SK-N-SH treated with all-trans-retinoic acid at 6 μM for 48 hours (cell line): Measurements from ENCODE around the gene PCDHGB6.
"Not testable (repeated sequence)": the region's sequence is repeated elsewhere in the genome, so short reads cannot be mapped to it uniquely, and the experiment has no call there.

Source experiments
- ATAC-seq: fragments of 200-7000 bp; cut with Tn5 transposase; 3 replicates; pipeline ENCODE4 v1.9.1; 2020; ENCODE audit warnings: mild to moderate bottlenecking, moderate library complexity
- ARNTL ChIP-seq: fragments of 450-650 bp; formaldehyde crosslinking; IDR thresholded peaks from 2 replicates; pipeline ENCODE4 v1.5.0; 2020; ENCODE audit warnings: low read depth, mild to moderate bottlenecking, moderate library complexity, borderline replicate concordance
- BACH2 ChIP-seq: fragments of 250-450 bp; sonication (Bioruptor Pico); IDR thresholded peaks from 2 replicates; pipeline ENCODE4 v1.9.0; 2021; ENCODE audit warnings: mild to moderate bottlenecking, borderline replicate concordance
- CSDC2 ChIP-seq: fragments of 250-450 bp; sonication (Bioruptor Pico); IDR thresholded peaks from 2 replicates; pipeline ENCODE4 v1.5.0; 2020; ENCODE audit warnings: mild to moderate bottlenecking, moderate library complexity
- ESRRG ChIP-seq: fragments of 250-450 bp; sonication (Bioruptor Pico); IDR thresholded peaks from 2 replicates; pipeline ENCODE4 v1.6.1; 2021; ENCODE audit warnings: mild to moderate bottlenecking
- GLIS3 ChIP-seq: fragments of 250-450 bp; sonication (Bioruptor Pico); IDR thresholded peaks from 2 replicates; pipeline ENCODE4 v1.5.0; 2020; ENCODE audit warnings: mild to moderate bottlenecking, moderate library complexity
- ISL1 ChIP-seq: fragments of 250-450 bp; sonication (Bioruptor Pico); IDR thresholded peaks from 2 replicates; pipeline ENCODE4 v2.1.2; 2022; ENCODE audit warnings: mild to moderate bottlenecking, moderate library complexity
- PPARA ChIP-seq: fragments of 250-450 bp; sonication (Bioruptor Pico); IDR thresholded peaks from 2 replicates; pipeline ENCODE4 v1.5.0; 2020; ENCODE audit warnings: mild to moderate bottlenecking, borderline replicate concordance
- RARB ChIP-seq: fragments of 250-450 bp; sonication (Bioruptor Pico); IDR thresholded peaks from 2 replicates; pipeline ENCODE4 v1.8.0; 2021; ENCODE audit warnings: mild to moderate bottlenecking, moderate library complexity
- SNAI2 ChIP-seq: fragments of 250-450 bp; sonication (Bioruptor Pico); IDR thresholded peaks from 2 replicates; pipeline ENCODE4 v1.5.0; 2020; ENCODE audit warnings: mild to moderate bottlenecking, moderate library complexity
- TCF4 ChIP-seq: fragments of 250-450 bp; sonication (Bioruptor Pico); IDR thresholded peaks from 2 replicates; pipeline ENCODE4 v1.8.0; 2021; ENCODE audit warnings: mild to moderate bottlenecking, moderate library complexity, borderline replicate concordance
- TOX ChIP-seq: fragments of 250-450 bp; sonication (Bioruptor Pico); IDR thresholded peaks from 2 replicates; pipeline ENCODE4 v1.8.0; 2021; ENCODE audit warnings: mild to moderate bottlenecking, moderate library complexity, borderline replicate concordance
- ZC3H10 ChIP-seq: fragments of 250-450 bp; sonication (Bioruptor Pico); IDR thresholded peaks from 2 replicates; pipeline ENCODE4 v1.5.1; 2021; ENCODE audit warnings: mild to moderate bottlenecking, moderate library complexity
- ZFP3 ChIP-seq: fragments of 250-450 bp; sonication (Bioruptor Pico); IDR thresholded peaks from 2 replicates; pipeline ENCODE4 v1.5.0; 2020; ENCODE audit warnings: mild to moderate bottlenecking, moderate library complexity
- ZFP30 ChIP-seq: fragments of 450-650 bp; formaldehyde crosslinking; IDR thresholded peaks from 2 replicates; pipeline ENCODE4 v1.5.0; 2022; ENCODE audit warnings: mild to moderate bottlenecking, moderate library complexity
- ZNF70 ChIP-seq: fragments of 450-650 bp; formaldehyde crosslinking; IDR thresholded peaks from 2 replicates; pipeline ENCODE4 v1.5.0; 2020; ENCODE audit warnings: mild to moderate bottlenecking, moderate library complexity
- ZNF8 ChIP-seq: fragments of 450-650 bp; formaldehyde crosslinking; IDR thresholded peaks from 2 replicates; pipeline ENCODE4 v1.5.0; 2020; ENCODE audit warnings: mild to moderate bottlenecking, moderate library complexity
- TF ChIP-seq, protein P1 (sequence below): fragments of 250-450 bp; sonication (Bioruptor Pico); IDR thresholded peaks from 2 replicates; pipeline ENCODE4 v1.8.0; 2020; ENCODE audit warnings: mild to moderate bottlenecking, moderate library complexity, borderline replicate concordance
- TF ChIP-seq, protein P2 (sequence below): fragments of 250-450 bp; sonication (Bioruptor Pico); IDR thresholded peaks from 2 replicates; pipeline ENCODE4 v1.5.1; 2020; ENCODE audit warnings: low read depth, mild to moderate bottlenecking, moderate library complexity
- TF ChIP-seq, protein P3 (sequence below): fragments of 250-450 bp; sonication (Bioruptor Pico); IDR thresholded peaks from 2 replicates; pipeline ENCODE4 v1.8.0; 2021; ENCODE audit warnings: low read depth, mild to moderate bottlenecking, moderate library complexity, borderline replicate concordance
- TF ChIP-seq, protein P4 (sequence below): fragments of 250-450 bp; sonication (Bioruptor Pico); IDR thresholded peaks from 2 replicates; pipeline ENCODE4 v1.5.0; 2020; ENCODE audit warnings: mild to moderate bottlenecking, moderate library complexity

PCDHGB6 gene

DNA sequence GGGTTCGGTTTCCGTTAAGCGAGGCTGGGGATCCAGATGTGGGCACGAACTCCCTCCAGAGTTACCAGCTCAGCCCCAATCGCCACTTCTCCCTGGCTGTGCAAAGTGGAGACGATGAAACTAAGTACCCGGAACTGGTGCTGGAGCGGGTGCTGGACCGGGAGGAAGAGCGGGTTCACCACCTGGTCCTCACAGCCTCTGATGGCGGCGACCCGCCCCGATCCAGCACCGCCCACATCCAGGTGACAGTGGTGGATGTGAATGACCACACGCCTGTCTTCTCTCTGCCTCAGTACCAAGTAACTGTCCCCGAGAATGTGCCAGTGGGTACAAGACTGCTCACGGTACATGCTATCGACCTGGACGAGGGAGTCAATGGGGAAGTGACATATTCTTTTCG lies 24.5 kb upstream of the PCDHGB6 start:
- no peak for TF ChIP-seq TCF4 (CRISPR knock-in tag)
- TF ChIP-seq TOX (CRISPR knock-in tag) = no peak
- no peak for TF ChIP-seq CSDC2 (CRISPR knock-in tag)
- TF ChIP-seq RARB (CRISPR knock-in tag) = no peak
- no peak for ATAC-seq

DNA sequence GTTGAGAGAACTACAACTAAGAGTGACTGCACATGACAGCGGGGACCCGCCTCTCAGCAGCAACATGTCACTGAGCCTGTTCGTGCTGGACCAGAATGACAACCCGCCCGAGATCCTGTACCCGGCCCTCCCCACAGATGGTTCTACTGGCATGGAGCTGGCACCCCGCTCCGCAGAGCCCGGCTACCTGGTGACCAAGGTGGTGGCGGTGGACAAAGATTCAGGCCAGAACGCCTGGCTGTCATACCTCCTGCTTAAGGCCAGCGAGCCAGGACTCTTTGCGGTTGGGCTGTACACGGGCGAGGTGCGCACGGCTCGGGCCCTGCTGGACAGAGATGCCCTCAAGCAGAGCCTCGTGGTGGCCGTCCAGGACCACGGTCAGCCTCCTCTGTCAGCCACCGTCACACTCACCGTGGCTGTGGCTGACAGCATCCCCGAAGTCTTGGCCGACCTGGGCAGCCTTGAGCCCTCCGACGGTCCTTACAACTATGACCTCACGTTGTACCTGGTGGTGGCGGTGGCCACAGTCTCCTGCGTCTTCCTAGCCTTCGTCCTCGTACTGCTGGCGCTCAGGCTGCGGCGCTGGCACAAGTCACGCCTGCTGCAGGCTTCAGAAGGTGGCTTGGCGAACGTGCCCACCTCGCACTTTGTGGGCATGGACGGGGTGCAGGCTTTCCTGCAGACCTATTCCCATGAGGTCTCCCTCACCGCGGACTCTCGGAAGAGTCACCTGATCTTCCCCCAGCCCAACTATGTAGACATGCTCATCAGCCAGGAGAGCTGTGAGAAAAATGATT lies 23.2 kb upstream of the PCDHGB6 start:
- TF ChIP-seq TOX (CRISPR knock-in tag) = no peak
- no peak for TF ChIP-seq GLIS3
- TF ChIP-seq ESRRG (CRISPR knock-in tag) = no peak
- no peak for TF ChIP-seq TCF4 (CRISPR knock-in tag)
- TF ChIP-seq ZNF70 = no peak
- no peak for TF ChIP-seq ARNTL (CRISPR knock-in tag)
- TF ChIP-seq, protein P1, sequence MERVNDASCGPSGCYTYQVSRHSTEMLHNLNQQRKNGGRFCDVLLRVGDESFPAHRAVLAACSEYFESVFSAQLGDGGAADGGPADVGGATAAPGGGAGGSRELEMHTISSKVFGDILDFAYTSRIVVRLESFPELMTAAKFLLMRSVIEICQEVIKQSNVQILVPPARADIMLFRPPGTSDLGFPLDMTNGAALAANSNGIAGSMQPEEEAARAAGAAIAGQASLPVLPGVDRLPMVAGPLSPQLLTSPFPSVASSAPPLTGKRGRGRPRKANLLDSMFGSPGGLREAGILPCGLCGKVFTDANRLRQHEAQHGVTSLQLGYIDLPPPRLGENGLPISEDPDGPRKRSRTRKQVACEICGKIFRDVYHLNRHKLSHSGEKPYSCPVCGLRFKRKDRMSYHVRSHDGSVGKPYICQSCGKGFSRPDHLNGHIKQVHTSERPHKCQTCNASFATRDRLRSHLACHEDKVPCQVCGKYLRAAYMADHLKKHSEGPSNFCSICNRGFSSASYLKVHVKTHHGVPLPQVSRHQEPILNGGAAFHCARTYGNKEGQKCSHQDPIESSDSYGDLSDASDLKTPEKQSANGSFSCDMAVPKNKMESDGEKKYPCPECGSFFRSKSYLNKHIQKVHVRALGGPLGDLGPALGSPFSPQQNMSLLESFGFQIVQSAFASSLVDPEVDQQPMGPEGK (CRISPR knock-in tag) = no peak
- TF ChIP-seq, protein P2, sequence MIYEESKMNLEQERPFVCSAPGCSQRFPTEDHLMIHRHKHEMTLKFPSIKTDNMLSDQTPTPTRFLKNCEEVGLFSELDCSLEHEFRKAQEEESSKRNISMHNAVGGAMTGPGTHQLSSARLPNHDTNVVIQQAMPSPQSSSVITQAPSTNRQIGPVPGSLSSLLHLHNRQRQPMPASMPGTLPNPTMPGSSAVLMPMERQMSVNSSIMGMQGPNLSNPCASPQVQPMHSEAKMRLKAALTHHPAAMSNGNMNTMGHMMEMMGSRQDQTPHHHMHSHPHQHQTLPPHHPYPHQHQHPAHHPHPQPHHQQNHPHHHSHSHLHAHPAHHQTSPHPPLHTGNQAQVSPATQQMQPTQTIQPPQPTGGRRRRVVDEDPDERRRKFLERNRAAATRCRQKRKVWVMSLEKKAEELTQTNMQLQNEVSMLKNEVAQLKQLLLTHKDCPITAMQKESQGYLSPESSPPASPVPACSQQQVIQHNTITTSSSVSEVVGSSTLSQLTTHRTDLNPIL = no peak
- TF ChIP-seq ZFP3 (CRISPR knock-in tag) = no peak
- no peak for TF ChIP-seq SNAI2 (CRISPR knock-in tag)
- TF ChIP-seq, protein P3, sequence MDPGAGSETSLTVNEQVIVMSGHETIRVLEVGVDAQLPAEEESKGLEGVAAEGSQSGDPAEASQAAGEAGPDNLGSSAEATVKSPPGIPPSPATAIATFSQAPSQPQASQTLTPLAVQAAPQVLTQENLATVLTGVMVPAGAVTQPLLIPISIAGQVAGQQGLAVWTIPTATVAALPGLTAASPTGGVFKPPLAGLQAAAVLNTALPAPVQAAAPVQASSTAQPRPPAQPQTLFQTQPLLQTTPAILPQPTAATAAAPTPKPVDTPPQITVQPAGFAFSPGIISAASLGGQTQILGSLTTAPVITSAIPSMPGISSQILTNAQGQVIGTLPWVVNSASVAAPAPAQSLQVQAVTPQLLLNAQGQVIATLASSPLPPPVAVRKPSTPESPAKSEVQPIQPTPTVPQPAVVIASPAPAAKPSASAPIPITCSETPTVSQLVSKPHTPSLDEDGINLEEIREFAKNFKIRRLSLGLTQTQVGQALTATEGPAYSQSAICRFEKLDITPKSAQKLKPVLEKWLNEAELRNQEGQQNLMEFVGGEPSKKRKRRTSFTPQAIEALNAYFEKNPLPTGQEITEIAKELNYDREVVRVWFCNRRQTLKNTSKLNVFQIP (CRISPR knock-in tag) = no peak
- no peak for TF ChIP-seq RARB (CRISPR knock-in tag)
- TF ChIP-seq ISL1 (CRISPR knock-in tag) = no peak
- no peak for TF ChIP-seq BACH2 (CRISPR knock-in tag)
- TF ChIP-seq ZFP30 (CRISPR knock-in tag) = no peak
- ATAC-seq = no peak

DNA sequence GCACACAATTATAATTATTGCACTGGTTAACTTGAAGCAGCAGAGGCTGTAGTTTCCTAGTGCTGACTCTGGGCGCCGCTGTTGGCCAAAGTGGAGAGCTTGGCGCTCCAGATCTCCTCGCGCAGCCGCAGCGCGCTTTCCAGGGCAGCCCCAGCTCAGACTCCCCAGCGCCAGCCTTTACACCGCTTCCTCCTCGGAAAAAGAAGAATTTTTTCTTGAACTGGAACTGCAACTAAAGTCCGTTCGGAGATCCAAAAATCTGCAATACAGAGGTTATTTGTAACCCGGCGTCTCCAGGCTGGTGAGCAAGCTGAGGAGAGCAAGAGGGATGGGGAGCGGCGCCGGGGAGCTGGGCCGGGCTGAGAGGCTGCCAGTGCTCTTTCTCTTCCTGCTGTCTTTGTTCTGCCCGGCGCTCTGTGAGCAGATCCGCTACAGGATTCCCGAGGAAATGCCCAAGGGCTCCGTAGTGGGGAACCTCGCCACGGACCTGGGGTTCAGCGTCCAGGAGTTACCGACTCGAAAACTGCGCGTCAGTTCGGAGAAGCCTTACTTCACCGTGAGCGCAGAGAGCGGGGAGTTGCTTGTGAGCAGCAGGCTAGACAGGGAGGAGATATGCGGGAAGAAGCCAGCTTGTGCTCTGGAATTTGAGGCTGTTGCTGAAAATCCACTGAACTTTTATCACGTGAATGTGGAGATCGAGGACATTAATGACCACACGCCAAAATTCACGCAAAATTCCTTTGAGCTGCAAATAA lies 20.1 kb upstream of the PCDHGB6 start, which contains the start of gene PCDHGB4:
PCDHGB4 (plus strand) TSS at position 142 of the 755 bp plus-strand sequence; CDS start at position 329, 187 bp downstream.
- not testable (repeated sequence) for ATAC-seq

DNA sequence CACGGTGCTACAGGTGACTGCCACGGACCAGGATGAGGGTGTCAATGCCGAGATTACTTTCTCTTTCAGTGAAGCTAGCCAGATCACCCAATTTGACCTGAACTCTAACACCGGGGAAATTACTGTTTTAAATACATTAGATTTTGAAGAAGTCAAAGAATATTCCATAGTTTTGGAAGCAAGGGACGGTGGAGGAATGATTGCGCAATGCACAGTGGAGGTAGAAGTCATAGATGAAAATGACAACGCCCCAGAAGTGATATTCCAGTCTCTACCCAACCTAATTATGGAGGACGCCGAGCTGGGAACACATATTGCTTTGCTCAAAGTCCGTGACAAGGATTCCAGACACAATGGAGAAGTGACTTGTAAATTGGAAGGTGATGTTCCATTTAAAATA lies 19.2 kb upstream of the PCDHGB6 start:
- no peak for ATAC-seq
- TF ChIP-seq, protein P1 (CRISPR knock-in tag) = no peak
- TF ChIP-seq, protein P4, sequence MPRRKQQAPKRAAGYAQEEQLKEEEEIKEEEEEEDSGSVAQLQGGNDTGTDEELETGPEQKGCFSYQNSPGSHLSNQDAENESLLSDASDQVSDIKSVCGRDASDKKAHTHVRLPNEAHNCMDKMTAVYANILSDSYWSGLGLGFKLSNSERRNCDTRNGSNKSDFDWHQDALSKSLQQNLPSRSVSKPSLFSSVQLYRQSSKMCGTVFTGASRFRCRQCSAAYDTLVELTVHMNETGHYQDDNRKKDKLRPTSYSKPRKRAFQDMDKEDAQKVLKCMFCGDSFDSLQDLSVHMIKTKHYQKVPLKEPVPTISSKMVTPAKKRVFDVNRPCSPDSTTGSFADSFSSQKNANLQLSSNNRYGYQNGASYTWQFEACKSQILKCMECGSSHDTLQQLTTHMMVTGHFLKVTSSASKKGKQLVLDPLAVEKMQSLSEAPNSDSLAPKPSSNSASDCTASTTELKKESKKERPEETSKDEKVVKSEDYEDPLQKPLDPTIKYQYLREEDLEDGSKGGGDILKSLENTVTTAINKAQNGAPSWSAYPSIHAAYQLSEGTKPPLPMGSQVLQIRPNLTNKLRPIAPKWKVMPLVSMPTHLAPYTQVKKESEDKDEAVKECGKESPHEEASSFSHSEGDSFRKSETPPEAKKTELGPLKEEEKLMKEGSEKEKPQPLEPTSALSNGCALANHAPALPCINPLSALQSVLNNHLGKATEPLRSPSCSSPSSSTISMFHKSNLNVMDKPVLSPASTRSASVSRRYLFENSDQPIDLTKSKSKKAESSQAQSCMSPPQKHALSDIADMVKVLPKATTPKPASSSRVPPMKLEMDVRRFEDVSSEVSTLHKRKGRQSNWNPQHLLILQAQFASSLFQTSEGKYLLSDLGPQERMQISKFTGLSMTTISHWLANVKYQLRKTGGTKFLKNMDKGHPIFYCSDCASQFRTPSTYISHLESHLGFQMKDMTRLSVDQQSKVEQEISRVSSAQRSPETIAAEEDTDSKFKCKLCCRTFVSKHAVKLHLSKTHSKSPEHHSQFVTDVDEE (CRISPR knock-in tag) = no peak
- no peak for TF ChIP-seq TOX (CRISPR knock-in tag)
- TF ChIP-seq, protein P3 (CRISPR knock-in tag) = no peak
- TF ChIP-seq ZNF70 = no peak
- no peak for TF ChIP-seq SNAI2 (CRISPR knock-in tag)
- no peak for TF ChIP-seq BACH2 (CRISPR knock-in tag)
- no peak for TF ChIP-seq ESRRG (CRISPR knock-in tag)
- no peak for TF ChIP-seq RARB (CRISPR knock-in tag)
- TF ChIP-seq ZFP3 (CRISPR knock-in tag) = no peak
- no peak for TF ChIP-seq ZC3H10 (CRISPR knock-in tag)
- TF ChIP-seq ZNF8 (CRISPR knock-in tag) = no peak
- TF ChIP-seq GLIS3 = no peak
- no peak for TF ChIP-seq PPARA (CRISPR knock-in tag)
- TF ChIP-seq, protein P2 = no peak
- TF ChIP-seq ISL1 (CRISPR knock-in tag) = no peak
- TF ChIP-seq TCF4 (CRISPR knock-in tag) = no peak
